H1 (cell line): ENCODE data around the gene CACNA2D1.

Experiments
- BACH1 ChIP-seq: IDR thresholded peaks from 2 replicates; pipeline ENCODE4 v1.6.1; 2012; ENCODE audit warnings: low read length, improper control_type of control experiment
- BRCA1 ChIP-seq: IDR thresholded peaks from 2 replicates; pipeline ENCODE4 v1.6.1; 2012; ENCODE audit warnings: low read depth, low read length, improper control_type of control experiment
- CEBPB ChIP-seq: IDR thresholded peaks from 2 replicates; pipeline ENCODE4 v1.6.1; 2012; ENCODE audit warnings: low read depth, low read length
- EZH2 ChIP-seq: fragments of 200-600 bp; sonication (generic); IDR thresholded peaks from 2 replicates; pipeline ENCODE4 v1.7.1; 2012; ENCODE audit warnings: low read depth, mild to moderate bottlenecking, moderate library complexity, low read length, inconsistent platforms; ENCODE audit not compliant: severe bottlenecking
- KDM5A ChIP-seq: fragments of 200-600 bp; IDR thresholded peaks from 2 replicates; pipeline ENCODE4 v1.7.1; 2012; ENCODE audit warnings: mild to moderate bottlenecking, low read length, inconsistent platforms, mixed read lengths
- MAFK ChIP-seq: IDR thresholded peaks from 2 replicates; pipeline ENCODE4 v1.6.1; 2012; ENCODE audit warnings: low read depth, mild to moderate bottlenecking, improper control_type of control experiment, low read length
- POLR2A ChIP-seq, 2 experiments: IDR thresholded peaks; 1 replicate in 1 of 2; 2 replicates in 1 of 2; pipeline ENCODE4 v1.6.1; 2011; ENCODE audit warnings: low read depth in 2 of 2, low read length in 2 of 2, mild to moderate bottlenecking in 2 of 2; ENCODE audit errors: control extremely low read depth in 1 of 2
- POLR2AphosphoS5 ChIP-seq: IDR thresholded peaks from 2 replicates; pipeline ENCODE4 v1.6.1; 2011; ENCODE audit warnings: low read depth, low read length
- RAD21 ChIP-seq, 2 experiments: IDR thresholded peaks in 1 of 2; conservative IDR thresholded peaks in 1 of 2; 2 replicates each; pipeline ENCODE4 v1.6.1; 2011; ENCODE audit warnings: low read depth in 2 of 2, low read length in 2 of 2, improper control_type of control experiment in 1 of 2, inconsistent platforms in 1 of 2, mild to moderate bottlenecking in 1 of 2, moderate library complexity in 1 of 2
- RXRA ChIP-seq: IDR thresholded peaks from 2 replicates; pipeline ENCODE4 v1.6.1; 2011; ENCODE audit warnings: low read depth, mild to moderate bottlenecking, low read length, moderate library complexity; ENCODE audit not compliant: insufficient read depth
- TF ChIP-seq, protein P1 (sequence below), 3 experiments: IDR thresholded peaks; 1 replicate in 2 of 3; 2 replicates in 1 of 3; pipeline versions ENCODE4 v1.5.1 to v1.6.1; 2011; ENCODE audit warnings: low read length in 3 of 3, mild to moderate bottlenecking in 3 of 3, inconsistent platforms in 2 of 3, low read depth in 1 of 3, moderate library complexity in 1 of 3; ENCODE audit not compliant: insufficient read depth in 1 of 3; ENCODE audit errors: control extremely low read depth in 1 of 3
- TF ChIP-seq, protein P2 (sequence below): IDR thresholded peaks from 2 replicates; pipeline ENCODE4 v1.6.1; 2012; ENCODE audit warnings: inconsistent platforms

- TF ChIP-seq POLR2A (IDR thresholded peaks at IDR 0.05; ENCODE audit: control extremely low read depth in 1 of 2, low read depth in 2 of 2, low read length in 2 of 2) (no peak), MAFK (no peak), EZH2 (no peak), RAD21 (IDR thresholded peaks at IDR 0.05 in 1 of 2, conservative IDR thresholded peaks at IDR 0.05 in 1 of 2; ENCODE audit: low read depth in 2 of 2, low read length in 2 of 2) (no peak), BRCA1 (no peak), BACH1 (no peak), RXRA (no peak), POLR2AphosphoS5 (no peak), KDM5A (no peak), CEBPB (no peak)
- TF ChIP-seq, protein P1, sequence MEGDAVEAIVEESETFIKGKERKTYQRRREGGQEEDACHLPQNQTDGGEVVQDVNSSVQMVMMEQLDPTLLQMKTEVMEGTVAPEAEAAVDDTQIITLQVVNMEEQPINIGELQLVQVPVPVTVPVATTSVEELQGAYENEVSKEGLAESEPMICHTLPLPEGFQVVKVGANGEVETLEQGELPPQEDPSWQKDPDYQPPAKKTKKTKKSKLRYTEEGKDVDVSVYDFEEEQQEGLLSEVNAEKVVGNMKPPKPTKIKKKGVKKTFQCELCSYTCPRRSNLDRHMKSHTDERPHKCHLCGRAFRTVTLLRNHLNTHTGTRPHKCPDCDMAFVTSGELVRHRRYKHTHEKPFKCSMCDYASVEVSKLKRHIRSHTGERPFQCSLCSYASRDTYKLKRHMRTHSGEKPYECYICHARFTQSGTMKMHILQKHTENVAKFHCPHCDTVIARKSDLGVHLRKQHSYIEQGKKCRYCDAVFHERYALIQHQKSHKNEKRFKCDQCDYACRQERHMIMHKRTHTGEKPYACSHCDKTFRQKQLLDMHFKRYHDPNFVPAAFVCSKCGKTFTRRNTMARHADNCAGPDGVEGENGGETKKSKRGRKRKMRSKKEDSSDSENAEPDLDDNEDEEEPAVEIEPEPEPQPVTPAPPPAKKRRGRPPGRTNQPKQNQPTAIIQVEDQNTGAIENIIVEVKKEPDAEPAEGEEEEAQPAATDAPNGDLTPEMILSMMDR (IDR thresholded peaks at IDR 0.05; ENCODE audit: control extremely low read depth in 1 of 3, insufficient read depth in 1 of 3, low read depth in 1 of 3, low read length in 3 of 3), result no peak
- TF ChIP-seq, protein P2, sequence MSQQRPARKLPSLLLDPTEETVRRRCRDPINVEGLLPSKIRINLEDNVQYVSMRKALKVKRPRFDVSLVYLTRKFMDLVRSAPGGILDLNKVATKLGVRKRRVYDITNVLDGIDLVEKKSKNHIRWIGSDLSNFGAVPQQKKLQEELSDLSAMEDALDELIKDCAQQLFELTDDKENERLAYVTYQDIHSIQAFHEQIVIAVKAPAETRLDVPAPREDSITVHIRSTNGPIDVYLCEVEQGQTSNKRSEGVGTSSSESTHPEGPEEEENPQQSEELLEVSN, result no peak
These were observed 15.2 kb downstream of the CACNA2D1 start for GRCh38 chr7:82428186-82428961.
